Stimulated activated CD8-positive, alpha-beta memory T cell treated with anti-CD3 and anti-CD28 coated beads, Interleukin-4, amount 100 ng/mL, for 48 hours (primary cell): ENCODE results near the gene LAMA3.

ENCODE experiments used
- DNase-seq: peaks from one replicate; pipeline ENCODE4 v3.0.0-alpha.2; 2020

The LAMA3 gene

DNA sequence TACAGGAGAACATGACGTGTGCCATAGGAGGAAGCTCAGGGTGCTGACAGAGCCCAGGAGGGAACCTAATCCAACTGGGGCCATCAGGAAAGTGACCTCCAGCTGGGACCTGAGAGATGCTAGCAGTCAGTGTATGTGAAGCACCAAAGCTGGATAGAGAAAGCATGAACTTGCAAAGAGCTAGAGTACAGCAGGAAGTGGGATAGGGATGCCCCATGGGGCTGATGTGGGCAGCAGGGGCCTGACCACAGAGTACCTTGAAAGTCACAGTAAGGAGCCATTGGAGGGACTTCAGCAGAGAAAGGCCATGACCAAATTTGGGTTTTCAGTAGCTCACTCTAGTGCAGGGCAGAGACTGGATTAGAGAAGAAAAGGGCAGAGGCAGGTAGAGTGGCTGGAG, 233.7 kb downstream of the LAMA3 start:
- DNase-seq, result no peak

DNA sequence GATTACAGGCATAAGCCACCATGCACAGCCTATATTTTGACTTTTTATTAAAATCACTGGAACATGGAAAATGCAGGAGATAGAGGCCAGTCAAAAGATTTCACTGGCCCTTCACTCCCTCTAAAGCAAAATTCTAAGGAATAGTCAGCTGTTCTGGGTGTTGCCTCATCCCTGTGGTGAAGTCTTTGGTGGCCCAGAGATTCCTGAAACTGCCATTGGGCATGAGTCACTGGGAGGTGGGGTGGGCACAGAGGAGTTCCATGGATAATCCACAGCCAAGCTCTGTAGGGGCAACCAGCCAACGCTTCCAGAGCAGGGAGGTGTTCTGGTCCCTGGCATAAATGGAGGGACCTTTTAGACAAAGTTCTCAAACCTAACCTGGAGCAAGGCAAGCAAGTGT, 235.6 kb downstream of the LAMA3 start:
- DNase-seq, result no peak

DNA sequence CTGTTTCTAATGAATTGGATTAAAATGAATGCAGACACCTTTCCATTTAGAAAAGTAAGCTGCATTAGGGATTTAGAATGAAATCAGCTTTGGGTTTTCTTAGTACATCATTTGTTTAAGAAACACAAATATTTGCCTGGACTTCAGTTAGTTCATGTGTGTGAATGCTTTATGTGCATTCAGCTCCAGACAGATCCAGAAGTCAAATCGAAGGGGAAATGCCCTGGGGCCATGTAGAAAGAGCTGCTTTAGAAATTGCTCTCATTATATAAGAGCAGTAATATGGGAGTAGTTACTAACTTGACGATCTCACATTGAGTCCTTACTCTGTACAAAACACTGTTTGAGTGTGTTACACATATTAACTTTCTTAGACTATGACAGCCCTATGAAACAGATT, 237.3 kb downstream of the LAMA3 start:
- DNase-seq, result no peak

DNA sequence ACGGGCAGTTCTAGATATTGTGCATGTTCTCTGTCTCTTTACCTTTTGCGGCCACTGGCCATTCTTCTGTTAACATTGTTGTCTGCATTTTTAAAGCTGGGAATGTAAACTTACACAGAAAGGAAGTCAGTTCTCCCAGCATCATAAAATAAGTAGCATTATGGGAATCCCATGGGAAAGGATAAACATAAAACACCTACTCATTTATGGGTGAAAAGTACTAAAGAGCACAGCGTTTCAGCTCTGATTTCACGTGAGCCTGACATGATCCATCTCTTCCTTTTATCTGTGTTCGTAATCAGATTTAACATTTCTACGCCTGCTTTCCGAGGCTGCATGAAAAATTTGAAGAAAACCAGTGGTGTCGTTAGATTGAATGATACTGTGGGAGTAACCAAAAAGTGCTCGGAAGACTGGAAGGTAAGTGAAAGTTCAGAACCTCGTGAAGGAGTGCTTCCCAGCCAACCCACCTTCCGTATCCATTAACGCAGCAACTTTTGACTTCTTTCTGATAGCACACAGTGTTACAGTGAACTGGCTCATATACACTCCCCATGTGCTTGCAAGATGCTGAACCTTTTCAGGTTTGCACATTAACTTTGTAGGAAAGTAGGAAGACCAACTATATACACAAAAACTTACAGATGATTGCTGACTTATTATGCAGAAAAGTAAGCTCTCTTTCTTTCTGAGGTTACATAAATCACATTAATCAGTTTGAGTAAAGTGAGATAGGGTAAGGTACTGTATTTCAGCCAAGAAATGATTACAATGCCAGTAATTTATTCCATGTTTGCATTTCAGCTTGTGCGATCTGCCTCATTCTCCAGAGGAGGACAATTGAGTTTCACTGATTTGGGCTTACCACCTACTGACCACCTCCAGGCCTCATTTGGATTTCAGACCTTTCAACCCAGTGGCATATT, 238.8 kb downstream of the LAMA3 start:
- DNase-seq, result no peak

DNA sequence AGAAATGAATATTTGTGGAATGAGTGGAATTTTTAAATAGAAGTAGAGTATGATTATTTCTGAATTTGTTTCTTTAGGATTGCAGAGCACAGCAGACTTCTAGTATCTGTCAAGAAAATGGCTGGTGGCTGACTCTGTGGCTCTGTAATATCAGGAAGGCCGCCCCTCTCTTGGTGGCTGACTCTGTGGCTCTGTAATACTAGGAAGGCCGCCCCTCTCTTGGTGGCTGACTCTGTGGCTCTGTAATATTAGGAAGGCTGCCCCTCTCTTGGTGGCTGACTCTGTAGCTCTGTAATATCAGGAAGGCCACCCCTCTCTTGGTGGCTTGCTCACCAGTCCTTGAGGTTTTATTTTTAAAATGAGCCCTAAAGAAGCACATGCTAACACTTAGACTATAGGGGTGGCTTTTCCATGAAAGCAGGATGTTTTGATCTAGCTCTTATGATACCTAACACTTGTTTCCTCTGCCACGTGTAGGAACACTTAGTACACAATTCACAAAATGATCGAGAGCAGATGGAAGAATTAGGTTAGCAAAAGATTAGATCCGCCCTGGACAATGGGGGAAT, 240.2 kb downstream of the LAMA3 start:
- no peak for DNase-seq

DNA sequence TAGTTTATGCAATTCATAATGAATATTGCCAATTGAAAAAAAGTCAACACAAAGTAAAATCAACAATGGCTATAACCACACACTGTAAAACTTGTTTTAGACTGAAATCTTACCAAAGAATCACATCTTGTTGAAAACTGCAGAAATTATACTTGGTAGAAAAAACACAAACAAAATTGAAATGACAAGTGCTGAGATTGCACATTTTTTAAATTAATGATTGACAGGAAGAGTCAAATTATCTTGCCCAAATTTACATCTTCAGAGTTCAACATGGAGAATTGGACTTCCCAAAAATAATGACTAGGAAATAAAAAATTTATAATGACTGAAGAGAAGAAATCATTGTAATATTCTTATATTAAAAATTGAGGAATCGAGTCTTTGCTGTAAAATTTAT, 240.7 kb downstream of the LAMA3 start:
- no peak for DNase-seq

DNA sequence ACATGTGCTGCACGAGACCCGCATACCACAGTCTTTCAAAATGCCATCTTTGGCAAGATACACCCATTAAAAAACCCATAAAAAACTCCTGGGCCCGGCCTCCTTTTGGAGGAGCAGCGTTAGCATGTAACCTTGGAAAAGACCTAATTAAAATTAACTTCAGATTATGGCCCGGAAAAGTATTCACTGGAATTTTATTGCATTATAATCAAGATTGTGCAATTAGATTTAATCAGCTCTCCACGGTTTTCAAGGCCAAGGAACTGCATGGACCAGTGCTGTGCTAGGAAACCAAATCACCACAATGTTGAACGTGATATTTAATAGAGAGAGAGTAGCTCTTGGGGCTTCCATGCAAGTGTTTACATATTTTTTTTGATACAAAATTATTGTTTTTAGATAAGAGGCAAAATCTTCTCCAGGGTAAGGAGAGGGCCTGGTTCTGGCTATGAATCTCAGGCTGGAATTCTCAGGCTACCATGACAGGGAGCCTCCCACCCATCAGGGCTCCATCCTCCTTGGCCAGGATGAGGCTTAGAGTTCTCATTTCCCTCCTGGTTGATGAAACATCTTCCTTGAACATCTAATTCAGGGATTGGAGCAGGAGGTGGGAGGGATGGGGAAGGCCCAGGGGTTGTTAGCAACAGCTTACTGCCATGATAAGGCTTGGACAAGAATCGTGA, 243.3 kb downstream of the LAMA3 start:
- DNase-seq, result no peak

DNA sequence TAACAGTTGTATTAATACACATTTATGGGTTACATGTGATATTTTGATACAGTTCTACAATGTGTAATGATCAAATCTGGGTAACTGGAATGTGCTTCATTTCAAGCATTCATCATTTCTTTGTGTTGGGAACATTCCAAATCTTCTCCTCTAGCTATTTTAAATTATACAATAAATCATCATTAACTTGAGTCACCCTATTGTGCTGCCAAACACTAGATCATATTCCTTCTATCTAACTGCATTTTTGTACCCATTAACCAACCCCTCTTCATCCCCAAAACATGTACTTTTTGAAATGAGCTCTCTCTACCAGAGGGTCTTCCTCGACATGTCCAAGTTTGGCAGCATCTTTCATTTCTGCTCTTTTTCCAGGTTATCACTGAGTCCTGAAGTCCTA, 244.2 kb downstream of the LAMA3 start:
- DNase-seq, result no peak

DNA sequence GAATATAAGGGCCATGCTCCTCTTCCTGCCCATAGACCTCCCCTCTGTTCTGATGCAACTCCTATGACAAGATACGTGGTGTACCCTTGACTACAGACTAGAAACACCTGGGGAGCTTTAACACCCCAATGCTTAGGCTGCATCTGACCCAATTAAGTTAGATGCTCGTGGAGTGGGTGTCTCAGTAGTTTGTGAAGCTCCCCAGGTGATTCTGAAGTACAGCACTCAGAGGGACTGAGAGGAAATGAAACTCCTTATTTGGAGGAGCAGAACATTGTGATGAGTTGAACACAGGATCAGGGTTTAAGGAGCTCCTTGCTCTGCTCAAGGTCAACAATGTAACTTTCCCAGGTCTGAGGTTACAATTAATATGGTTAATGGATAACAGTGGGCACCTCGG, 245.0 kb downstream of the LAMA3 start:
- DNase-seq, result no peak

DNA sequence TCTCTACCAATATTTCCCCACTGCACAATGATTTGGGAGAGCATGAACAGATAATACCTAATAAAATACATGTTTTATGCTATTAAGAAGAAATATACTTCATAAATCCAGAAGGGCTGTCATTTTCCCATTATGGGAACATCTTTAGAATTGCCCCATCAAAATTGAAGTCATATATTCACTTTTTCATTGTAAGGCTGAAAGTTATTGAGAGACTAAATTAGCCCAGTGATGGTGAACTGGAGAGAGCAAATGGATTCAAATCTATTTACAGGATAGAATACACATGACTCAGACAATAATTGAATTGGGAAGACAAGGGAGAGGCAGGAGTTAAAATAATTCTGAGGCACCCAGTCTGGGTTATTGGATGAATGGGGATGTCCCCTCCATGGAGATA, 245.6 kb downstream of the LAMA3 start:
- DNase-seq, result no peak

DNA sequence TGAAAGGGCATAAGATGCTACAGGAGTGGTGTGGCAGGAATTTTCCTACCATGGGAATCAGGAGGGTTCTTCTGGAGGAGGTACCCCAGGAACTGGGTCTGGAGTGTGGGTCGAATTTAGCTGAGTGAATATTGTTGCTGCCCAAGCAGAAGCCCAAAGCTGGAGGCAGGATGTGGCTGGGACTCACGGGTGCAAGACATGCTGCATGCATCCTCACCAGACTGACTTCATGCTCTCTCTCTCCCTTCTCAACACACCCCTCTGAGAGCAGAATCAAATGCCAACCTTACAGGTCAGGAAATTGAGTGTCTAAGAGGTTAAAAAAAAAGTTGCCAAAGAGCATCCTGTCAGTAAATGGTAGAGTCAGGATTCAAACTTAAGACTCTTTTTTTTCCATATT, 246.6 kb downstream of the LAMA3 start:
- DNase-seq, result no peak

DNA sequence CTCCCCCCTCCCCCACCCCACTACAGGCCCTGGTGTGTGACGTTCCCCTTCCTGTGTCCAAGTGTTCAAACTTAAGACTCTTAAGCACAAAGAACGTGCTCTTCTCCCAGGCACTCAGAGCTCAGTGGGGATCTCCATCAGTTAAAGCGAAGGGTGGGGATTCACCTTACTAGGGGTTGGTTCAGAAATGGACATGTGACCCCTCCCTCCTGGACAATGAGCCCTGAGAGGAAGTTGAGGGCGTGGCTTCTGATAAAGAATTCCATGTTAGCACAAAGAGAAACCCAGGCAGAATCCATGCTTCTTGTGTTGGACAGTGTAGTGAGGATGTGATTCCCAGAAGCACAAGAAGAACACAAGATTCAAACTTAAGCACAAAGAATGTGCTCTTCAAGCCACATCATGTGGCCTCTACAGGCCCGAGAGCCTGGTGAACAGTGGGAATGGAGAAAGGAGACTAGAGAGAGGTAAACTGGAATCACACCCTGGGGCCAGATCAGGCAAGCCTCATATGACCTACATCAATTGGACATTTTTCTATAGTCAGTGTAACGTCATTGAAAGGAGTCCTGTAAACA, 247.2 kb downstream of the LAMA3 start:
- no peak for DNase-seq

DNA sequence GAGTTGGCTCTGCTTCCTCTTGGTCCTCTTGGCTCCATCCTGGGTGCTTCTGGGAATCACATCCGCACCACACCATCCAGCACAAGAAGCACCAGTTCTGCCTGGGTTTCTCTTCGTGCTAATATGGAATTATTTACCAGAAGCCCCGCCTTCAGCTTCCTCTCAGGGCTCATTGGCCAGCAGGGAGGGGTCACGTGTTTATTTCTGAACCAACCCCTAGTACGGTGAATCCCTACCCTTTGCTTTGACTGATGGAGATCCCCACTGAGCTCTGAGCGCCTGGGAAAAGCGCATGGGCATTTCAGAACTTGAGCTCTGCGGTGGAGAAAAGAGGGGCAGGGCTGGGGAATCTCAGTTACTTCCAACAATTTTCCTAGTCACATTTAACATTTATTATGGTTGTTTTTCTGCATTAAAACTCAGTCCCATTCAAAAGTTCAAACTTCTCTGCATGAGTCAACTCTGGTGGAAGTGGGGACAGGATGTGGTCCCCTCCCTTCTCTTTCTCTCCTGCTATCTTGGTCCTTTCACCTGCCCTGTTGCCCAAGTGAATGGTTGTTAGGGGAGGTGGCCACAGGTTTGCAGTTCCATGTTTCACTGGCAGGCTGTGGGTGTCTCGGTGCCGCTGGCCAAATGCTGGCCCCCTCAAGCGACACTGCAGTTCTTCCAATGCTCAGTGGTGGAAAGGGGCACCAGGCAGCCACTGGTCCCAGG, 248.9 kb downstream of the LAMA3 start:
- DNase-seq, result no peak

DNA sequence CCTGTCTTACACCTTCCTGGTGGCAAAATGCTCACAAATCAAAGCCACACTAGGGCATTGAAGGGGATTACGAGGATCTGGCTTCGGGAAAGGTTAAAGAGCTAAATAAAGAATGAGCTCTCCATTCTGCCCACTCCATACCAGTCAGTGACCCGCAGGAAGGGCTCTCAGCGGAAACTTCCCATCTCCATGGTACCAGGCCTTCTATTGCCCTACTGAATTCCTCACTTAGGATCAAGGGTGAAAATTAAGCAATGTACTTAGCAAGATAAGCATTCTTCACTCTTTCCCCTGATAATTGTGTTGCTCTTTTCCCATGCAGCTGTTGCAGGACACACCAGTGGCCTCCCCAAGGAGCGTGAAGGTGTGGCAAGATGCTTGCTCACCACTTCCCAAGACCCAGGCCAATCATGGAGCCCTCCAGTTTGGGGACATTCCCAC, 249.7 kb downstream of the LAMA3 start:
- DNase-seq, result no peak

DNA sequence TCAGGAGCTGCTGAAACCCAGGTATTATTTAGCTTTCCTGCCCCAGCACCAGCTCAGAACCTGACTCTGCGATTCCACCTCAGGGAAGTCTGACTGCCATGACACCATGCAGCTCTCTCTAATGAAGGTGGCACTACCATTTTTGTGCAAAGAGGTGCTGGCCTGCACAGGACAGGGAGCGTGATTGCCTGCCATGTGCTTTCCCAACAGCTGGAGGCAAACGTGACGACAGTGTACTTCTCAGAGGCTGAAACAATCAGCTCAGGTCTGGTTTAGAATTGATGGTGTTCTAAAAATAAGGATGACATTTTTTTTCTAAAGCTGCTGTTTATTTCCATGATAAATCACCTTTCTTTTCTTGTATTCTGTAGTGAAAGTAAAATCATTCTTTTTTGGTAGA, 250.1 kb downstream of the LAMA3 start:
- no peak for DNase-seq

DNA sequence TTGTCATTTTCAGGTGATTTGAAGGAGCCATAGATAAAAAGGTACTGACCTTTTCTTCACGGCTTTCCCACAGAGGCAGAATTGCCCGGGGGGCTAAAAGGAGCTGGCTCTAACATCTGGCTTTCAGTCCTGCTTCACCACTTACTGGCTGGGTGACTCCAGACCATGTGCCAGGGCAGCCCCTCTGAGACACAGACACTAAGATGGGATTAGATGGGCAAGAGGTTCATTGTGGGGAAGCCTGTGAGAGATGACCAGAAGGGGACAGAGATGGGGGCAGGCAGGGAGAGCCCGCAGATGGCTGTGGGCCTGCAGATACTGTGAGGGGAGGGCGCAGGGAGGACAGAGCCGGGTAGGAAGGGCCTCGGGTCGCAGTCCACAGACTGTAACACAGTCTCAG, 250.6 kb downstream of the LAMA3 start:
- DNase-seq, result no peak

DNA sequence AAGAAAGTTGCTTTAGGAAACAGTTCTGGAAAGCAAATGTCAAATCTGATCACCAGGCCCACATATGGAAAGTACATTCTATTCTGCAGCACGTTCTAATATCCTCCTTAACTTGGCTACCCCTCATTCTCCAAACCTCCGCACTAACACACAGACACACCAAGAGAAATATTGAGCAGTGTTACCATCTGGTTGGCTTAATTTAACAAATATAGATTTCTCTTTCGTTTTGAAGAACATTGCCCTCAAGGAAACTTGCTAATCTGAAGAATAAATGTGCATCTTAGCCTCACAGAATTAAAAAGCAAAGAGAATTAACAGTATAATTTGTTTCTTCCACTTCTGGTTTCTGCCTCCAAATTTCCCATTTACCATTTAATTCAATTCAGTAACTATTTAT, 252.5 kb downstream of the LAMA3 start:
- no peak for DNase-seq

DNA sequence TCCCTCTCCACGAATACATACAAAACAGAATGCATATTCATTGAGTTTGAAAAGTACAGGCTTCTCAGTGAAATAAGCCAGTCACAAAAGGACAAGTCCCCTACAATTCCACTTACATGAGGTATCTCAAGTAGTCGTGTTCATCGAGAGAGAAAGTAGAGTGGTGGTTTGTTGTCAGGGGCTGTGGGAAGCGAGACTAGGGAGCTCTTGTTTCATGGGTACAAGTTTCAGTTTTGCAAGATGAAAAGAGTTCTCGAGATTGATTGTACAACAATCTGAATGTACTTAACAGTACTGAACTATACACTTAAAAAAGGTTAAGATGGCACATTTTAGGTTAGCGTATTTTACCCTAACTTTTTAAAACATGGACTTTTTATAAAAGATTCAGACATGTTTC, 253.9 kb downstream of the LAMA3 start:
- DNase-seq, result peak; percentile 44

DNA sequence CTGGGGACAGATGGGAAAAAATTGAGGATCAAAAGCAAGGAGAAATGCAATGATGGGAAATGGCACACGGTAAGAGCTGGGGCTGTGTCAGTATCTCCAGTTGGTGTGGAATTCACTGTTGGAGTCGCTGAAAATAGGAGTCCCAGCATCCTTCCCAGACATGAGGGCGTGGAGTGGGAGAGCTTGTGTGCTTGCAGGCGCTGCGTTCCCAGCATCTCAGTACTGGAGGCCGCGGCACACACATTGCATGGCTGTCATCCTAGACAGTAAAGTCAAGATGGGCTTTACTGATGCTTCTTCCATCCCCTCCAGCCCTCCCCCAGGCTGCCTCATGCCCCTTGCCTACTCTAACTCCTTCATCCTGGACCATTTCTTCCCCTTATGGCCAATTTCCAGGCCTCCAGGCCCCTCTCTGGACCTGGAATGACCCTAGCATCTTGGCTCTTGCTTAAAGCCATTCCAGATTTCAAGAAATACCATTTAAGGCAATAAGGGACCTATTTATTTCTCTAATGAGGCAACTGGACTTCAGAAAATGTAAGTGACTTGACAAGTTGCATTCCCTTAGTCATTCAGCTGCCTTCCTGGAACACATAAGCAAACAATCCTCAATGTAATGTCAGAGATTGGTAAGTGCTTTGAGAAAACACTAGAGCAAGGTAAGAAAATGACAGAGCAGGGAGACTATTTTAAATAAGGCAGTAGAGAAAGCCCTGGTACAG, 254.8 kb downstream of the LAMA3 start:
- no peak for DNase-seq

DNA sequence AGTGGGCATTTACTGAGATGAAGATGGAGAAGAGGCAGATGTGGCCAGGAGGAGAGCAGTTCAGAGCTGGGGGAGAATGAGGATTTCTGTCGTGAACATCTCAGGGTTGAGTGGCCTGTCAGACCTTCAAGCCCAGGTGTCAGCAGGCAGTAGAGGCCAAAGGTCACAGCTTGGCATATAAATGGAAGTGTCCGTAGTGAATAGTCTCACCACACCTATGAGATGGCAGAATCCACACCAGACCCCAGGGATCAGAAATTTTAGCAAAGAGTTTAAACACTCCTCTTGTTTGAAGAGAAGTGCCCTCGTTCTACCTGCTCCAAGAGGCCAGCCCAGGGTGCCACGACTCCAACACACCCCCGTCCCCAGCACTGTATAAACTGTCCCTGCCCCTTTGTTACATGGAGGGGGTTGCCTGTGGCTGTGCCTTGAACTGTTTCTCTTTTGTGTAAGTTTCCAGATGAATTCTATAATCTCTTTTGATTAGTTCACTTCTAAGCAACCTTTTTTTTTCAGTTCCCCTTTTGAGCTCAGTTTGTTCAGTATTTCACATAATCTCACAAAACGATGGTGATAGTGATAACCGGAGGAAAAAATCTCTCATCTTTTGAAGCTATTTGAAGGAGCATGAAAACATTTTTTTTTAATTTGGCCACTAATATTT, 256.3 kb downstream of the LAMA3 start:
- no peak for DNase-seq

DNA sequence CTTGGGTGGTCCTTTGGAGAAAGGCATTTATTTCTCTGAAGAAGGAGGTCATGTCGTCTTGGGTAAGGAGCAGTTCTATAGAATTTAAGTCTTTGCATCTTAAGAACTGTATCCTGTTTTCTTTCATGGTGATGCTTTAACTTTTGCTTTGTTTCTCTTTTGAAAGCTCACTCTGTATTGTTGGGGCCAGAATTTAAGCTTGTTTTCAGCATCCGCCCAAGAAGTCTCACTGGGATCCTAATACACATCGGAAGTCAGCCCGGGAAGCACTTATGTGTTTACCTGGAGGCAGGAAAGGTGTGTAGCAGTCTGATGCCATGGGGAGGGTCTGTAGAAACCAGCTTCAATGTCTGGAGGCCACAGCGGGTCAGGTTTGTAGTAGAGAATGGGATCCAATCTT, 260.6 kb downstream of the LAMA3 start:
- no peak for DNase-seq

DNA sequence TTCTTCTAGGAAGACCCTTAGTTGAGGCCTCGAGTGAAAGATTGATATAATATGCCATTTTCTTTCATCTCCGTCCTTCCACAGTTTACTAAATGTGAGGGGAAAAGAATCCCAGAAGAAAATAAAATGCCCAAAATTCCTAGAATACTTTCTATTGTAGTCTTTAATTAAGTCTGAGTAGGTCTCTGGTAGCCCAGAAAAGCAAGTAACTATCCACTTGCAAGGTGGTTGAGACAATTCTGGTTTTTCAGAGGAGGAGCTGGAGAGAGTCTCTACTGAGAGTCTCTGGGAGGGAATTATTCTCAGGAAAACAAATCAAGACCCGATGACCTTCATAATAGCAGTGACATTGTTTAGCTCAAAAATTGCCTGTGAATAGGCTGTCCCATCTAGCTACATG, 261.4 kb downstream of the LAMA3 start:
- DNase-seq, result no peak
